GM12878 (cell line): ENCODE measurements around the gene SLAIN2. TPM values are rescaled to one million over a fixed set of nuclear protein-coding genes. Genes with fewer than 3 reads are reported as not detected.

Experiments
- ATAC-seq: fragments of 200-7000 bp; cut with Tn5 transposase; 3 replicates; pipeline ENCODE4 v1.9.1; 2020; ENCODE audit warnings: mild to moderate bottlenecking, moderate library complexity
- BruUV-seq: library from RNA; stranded (reverse); fragments of 400-500 nt; replicated peaks from 2 replicates; lab custom pipeline; 2021; lab: Mats Ljungman, UMichigan
- CTCF ChIA-PET: fragments of 300-600 bp; sonication (Branson Sonifier 250); formaldehyde crosslinking; extraction: SDS; loops from one replicate; lab custom pipeline; 2021; ENCODE audit warnings: inconsistent platforms; lab: Yijun Ruan, JAX
- POLR2A ChIA-PET: fragments of 350-600 bp; formaldehyde crosslinking; extraction: SDS; loops from one replicate; lab custom pipeline; 2021; ENCODE audit warnings: inconsistent platforms; lab: Charles Lee
- RAD21 ChIA-PET: fragments of 300-600 bp; sonication (Branson Sonifier 250); formaldehyde crosslinking; loops from one replicate; lab custom pipeline; 2023; ENCODE audit warnings: antibody characterized with exemption; ENCODE audit not compliant: unreplicated experiment; lab: Charles Lee
- SMC1A ChIA-PET: fragments of 300-600 bp; sonication (Branson Sonifier 250); formaldehyde crosslinking; loops from one replicate; lab custom pipeline; 2023; ENCODE audit not compliant: unreplicated experiment, uncharacterized antibody; lab: Charles Lee
- DNase-seq: peaks from one replicate; pipeline ENCODE4 v3.0.0-alpha.2; 2011; ENCODE audit warnings: low read depth, low spot score
- FAIRE-seq: peaks from 3 replicates; lab custom pipeline; 2011; peaks lifted over from hg19 to GRCh38; lab: Jason Lieb, UNC
- H2AFZ ChIP-seq: 2 replicates; pipeline ENCODE4 v1.6.0; 2011; ENCODE audit warnings: low read depth, low read length, control low read depth; ENCODE audit not compliant: control insufficient read depth
- H3K27ac ChIP-seq: 2 replicates; pipeline ENCODE4 v1.5.1; 2011; ENCODE audit warnings: control low read depth; ENCODE audit not compliant: control insufficient read depth, insufficient read depth
- H3K27me3 ChIP-seq, 2 experiments: replicated peaks in 1 of 2; 2 replicates each; pipeline versions ENCODE4 v1.6.0 to v1.6.1; 2011; ENCODE audit warnings: low read length in 1 of 2; ENCODE audit not compliant: control insufficient read depth in 2 of 2, insufficient read depth in 2 of 2
- H3K36me3 ChIP-seq, 2 experiments: 2 replicates each; pipeline ENCODE4 v1.5.1; 2011; ENCODE audit warnings: low read length in 1 of 2; ENCODE audit not compliant: control insufficient read depth in 2 of 2, insufficient read depth in 2 of 2
- H3K4me1 ChIP-seq: 2 replicates; pipeline ENCODE4 v1.6.1; 2011; ENCODE audit warnings: mild to moderate bottlenecking, low read length, moderate library complexity, mixed read lengths; ENCODE audit not compliant: control insufficient read depth, insufficient read depth
- H3K4me2 ChIP-seq: 2 replicates; pipeline ENCODE4 v1.6.0; 2011; ENCODE audit warnings: control low read depth; ENCODE audit not compliant: control insufficient read depth, insufficient read depth
- H3K4me3 ChIP-seq: fragments of 200-600 bp; sonication (generic); 2 replicates; pipeline ENCODE4 v1.5.1; 2016
- H3K79me2 ChIP-seq: 2 replicates; pipeline ENCODE4 v1.6.0; 2011; ENCODE audit warnings: low read length; ENCODE audit not compliant: control insufficient read depth, insufficient read depth
- H3K9ac ChIP-seq: 2 replicates; pipeline ENCODE4 v1.8.0; 2011; ENCODE audit warnings: low read length, control low read depth, mixed read lengths; ENCODE audit not compliant: control insufficient read depth, insufficient read depth
- H3K9me3 ChIP-seq: replicated peaks from 3 replicates; pipeline ENCODE4 v1.5.1; 2011; ENCODE audit warnings: mild to moderate bottlenecking, low read length; ENCODE audit not compliant: control insufficient read depth, insufficient read depth
- H4K20me1 ChIP-seq: 2 replicates; pipeline ENCODE4 v1.6.0; 2011; ENCODE audit not compliant: control insufficient read depth, insufficient read depth
- BRCA1 ChIP-seq: IDR thresholded peaks from 2 replicates; pipeline ENCODE4 v1.6.1; 2011; ENCODE audit warnings: low read depth, low read length, improper control_type of control experiment
- E2F8 ChIP-seq: fragments of 450-650 bp; IDR thresholded peaks from 2 replicates; pipeline ENCODE4 v1.6.1; 2018; ENCODE audit warnings: mild to moderate bottlenecking, low read depth, moderate library complexity; ENCODE audit not compliant: partially characterized antibody
- HCFC1 ChIP-seq: fragments of 150-350 bp; IDR thresholded peaks from 2 replicates; pipeline ENCODE4 v1.6.1; 2014; ENCODE audit warnings: low read length
- IRF4 ChIP-seq: IDR thresholded peaks from 2 replicates; pipeline ENCODE4 v1.6.1; 2011; ENCODE audit warnings: low read depth, low read length
- KLF5 ChIP-seq: fragments of 450-650 bp; IDR thresholded peaks from 2 replicates; pipeline ENCODE4 v1.6.1; 2014; ENCODE audit warnings: mild to moderate bottlenecking; ENCODE audit not compliant: partially characterized antibody
- MLLT1 ChIP-seq: fragments of 450-650 bp; IDR thresholded peaks from 2 replicates; pipeline ENCODE4 v1.6.1; 2016; ENCODE audit warnings: mild to moderate bottlenecking
- MTA2 ChIP-seq: fragments of 450-650 bp; IDR thresholded peaks from 2 replicates; pipeline ENCODE4 v1.6.1; 2016; ENCODE audit warnings: low read depth, mild to moderate bottlenecking, moderate library complexity
- NKRF ChIP-seq: fragments of 450-650 bp; conservative IDR thresholded peaks from 2 replicates; pipeline ENCODE4 v1.6.1; 2017; ENCODE audit warnings: mild to moderate bottlenecking, moderate library complexity
- PKNOX1 ChIP-seq: fragments of 450-650 bp; IDR thresholded peaks from 2 replicates; pipeline ENCODE4 v1.6.1; 2016; ENCODE audit warnings: mild to moderate bottlenecking
- PML ChIP-seq: IDR thresholded peaks from 2 replicates; pipeline ENCODE4 v1.6.1; 2012; ENCODE audit warnings: low read length, inconsistent platforms
- STAT3 ChIP-seq: IDR thresholded peaks from 2 replicates; pipeline ENCODE4 v1.6.1; 2011; ENCODE audit warnings: low read depth, low read length, improper control_type of control experiment
- TCF12 ChIP-seq: IDR thresholded peaks from 2 replicates; pipeline ENCODE4 v1.6.1; 2011; ENCODE audit warnings: low read depth, mild to moderate bottlenecking, low read length
- USF2 ChIP-seq: IDR thresholded peaks from 2 replicates; pipeline ENCODE4 v1.6.1; 2011; ENCODE audit warnings: low read depth, low read length, improper control_type of control experiment, borderline replicate concordance
- ZNF207 ChIP-seq: fragments of 450-650 bp; IDR thresholded peaks from 2 replicates; pipeline ENCODE4 v1.6.1; 2014; ENCODE audit warnings: antibody characterized with exemption, mild to moderate bottlenecking, borderline replicate concordance
- ZNF622 ChIP-seq: fragments of 450-650 bp; IDR thresholded peaks from 2 replicates; pipeline ENCODE4 v1.6.1; 2017; ENCODE audit warnings: mild to moderate bottlenecking, inconsistent platforms
- WGBS: methylation state at CpG from one replicate; pipeline ENCODE4 v1.1.6; 2016; ENCODE audit warnings: low lambda C conversion rate; ENCODE audit not compliant: insufficient replicate concordance, insufficient coverage; ENCODE audit errors: missing lambda C conversion rate; 5-methylcytosine and 5-hydroxymethylcytosine counted together
- in situ Hi-C: fragments of 300-500 bp; cut with MboI; formaldehyde crosslinking; loops from 9 replicates; pipeline ENCODE4 v1.14.3; 2018; ENCODE audit warnings: mixed read lengths
- intact Hi-C: fragments of 100-400 bp; cut with micrococcal nuclease; formaldehyde crosslinking; loops from one replicate; pipeline ENCODE4 v1.14.2; 2022; ENCODE audit not compliant: unreplicated experiment
- polyA plus RNA-seq, 11 experiments: library from polyadenylated mRNA; depleted of rRNA in 4 of 11; unstranded in 6 of 11; stranded (reverse) in 5 of 11; fragments of >200 nt; fragmentation: Nextera tagmentation in 4 of 11; fragmentation: Illumina TruSeq in 1 of 11; extraction: Ambion mirVana in 4 of 11; extraction: Trizol in 1 of 11; gene quantifications; 1 replicate in 1 of 11; 2 replicates in 10 of 11; pipeline versions ENCODE4 v1.2.1 to v1.2.3, GENCODE V29; 2011 to 2016; ENCODE audit warnings: inconsistent platforms in 2 of 11, missing spikeins in 2 of 11, low read depth in 1 of 11
- total RNA-seq, 4 experiments: library from RNA; depleted of rRNA in 3 of 4; stranded (reverse); fragments of >200 nt in 3 of 4; fragmentation: Illumina TruSeq in 1 of 4; extraction: Trizol in 1 of 4; gene quantifications; 2 replicates each; pipeline versions ENCODE4 v1.2.1 to v1.2.3, GENCODE V29; 2013 to 2021

The SLAIN2 gene
- total and polyA plus RNA-seq, 10 of the 15 experiments (the other 5 are each of a cell fraction or from before 2014, with no cell fraction given) = 4.3 to 96.6 (median 25.4) TPM

GRCh38 chr4:48436318-48436717, 95.0 kb downstream of the SLAIN2 start:
- H3K4me2 ChIP-seq = no peak overlapping the region

More at GRCh38 chr4:48436318-48436717, 95.0 kb downstream of the SLAIN2 start:
- Histone ChIP-seq H2AFZ (no peak overlapping the region), H3K27me3 (no peaks in the 10 kb centered on the region), H3K36me3 (no peaks in the 10 kb centered on the region)
- 90% methylated on average over 1 of the region's 1 CpG for WGBS
- POLR2A ChIA-PET = no interaction called here
- intact Hi-C loops = no loop called here
- no peak for TF ChIP-seq ZNF207
- TF ChIP-seq MLLT1 = no peak
- TF ChIP-seq USF2 = no peak
- TF ChIP-seq PKNOX1 = no peak
- no peak for TF ChIP-seq IRF4
- no peak for TF ChIP-seq PML
- TF ChIP-seq TCF12 = no peak
- TF ChIP-seq ZNF622 = no peak
- no peak for TF ChIP-seq HCFC1
- no peak for TF ChIP-seq E2F8
- no peak for TF ChIP-seq KLF5
- TF ChIP-seq NKRF = no peak
- no peak for TF ChIP-seq STAT3
- no peak for TF ChIP-seq BRCA1
- no peak for TF ChIP-seq MTA2
- TF ChIP-seq, all 136 proteins: peak for 0
- no TSS peak for BruUV-seq
- Histone ChIP-seq H3K9me3 (peaks cover under 1% of the 10 kb centered on the region; the same call in 1 of the 3 replicates), H3K9ac (no peak overlapping the region), H3K27ac (no peak overlapping the region), H3K4me1 (no peaks in the 10 kb centered on the region), H3K4me3 (no peak overlapping the region), H3K79me2 (no peaks in the 10 kb centered on the region), H4K20me1 (no peaks in the 10 kb centered on the region)
- DNase-seq (no peak), ATAC-seq (no peak), FAIRE-seq (no peak)
- ChIA-PET RAD21 (no interaction called here), CTCF (interaction anchor here (0.9 kb wide), 1 partner anchor 110 kb away, joined by 4 read pairs; no protein-coding TSS in a partner anchor), SMC1A (no interaction called here)
- in situ Hi-C loops = loop anchor here (10.0 kb wide), 1 partner anchor 62 kb away; no protein-coding TSS in a partner anchor
